Spleen (tissue), 7 donors: ENCODE data around the gene AQP2.

Experiments
- CTCF ChIP-seq, 11 experiments: fragments of 200-600 bp in 7 of 11; fragments of 450-650 bp in 4 of 11; sonication (generic) in 4 of 11; IDR thresholded peaks in 8 of 11; conservative IDR thresholded peaks in 3 of 11; 1 replicate in 7 of 11; 2 replicates in 4 of 11; pipeline versions ENCODE4 v1.4.0 to v1.8.0; 2016 to 2021; ENCODE audit warnings: antibody characterized with exemption in 11 of 11, inconsistent platforms in 4 of 11, mild to moderate bottlenecking in 1 of 11
- POLR2A ChIP-seq, 3 donors: fragments of 450-650 bp; IDR thresholded peaks; one replicate each; pipeline ENCODE4 v1.5.1; 2017; ENCODE audit warnings: antibody characterized with exemption in 3 of 3, mild to moderate bottlenecking in 1 of 3
- donor health status: DM: no; HTN: no; CAD: no; lungs with moderate emphysema.
- donor health status: DM: no; HTN: no; CAD: no.
- donor health status: DM: no; HTN: no; CAD: no.

- no peak for TF ChIP-seq CTCF (IDR thresholded peaks at IDR 0.05 in 8 of 11, conservative IDR thresholded peaks at IDR 0.05 in 3 of 11)
- TF ChIP-seq POLR2A (IDR thresholded peaks at IDR 0.05), result no peak
Observed at GRCh38 chr12:49924628-49925246, 25.8 kb upstream of the AQP2 start.
